Neutrophil (primary cell): ENCODE results near the gene HLA-DQB2.

Experiments used
- H3K27ac ChIP-seq: fragments of 200-600 bp; sonication (generic); 2 replicates; pipeline ENCODE4 v1.5.1; 2016; ENCODE audit warnings: mild to moderate bottlenecking, moderate library complexity
- H3K27me3 ChIP-seq: fragments of 200-600 bp; sonication (generic); 2 replicates; pipeline ENCODE4 v1.6.0; 2016; ENCODE audit warnings: mild to moderate bottlenecking
- H3K36me3 ChIP-seq: fragments of 200-600 bp; sonication (generic); 2 replicates; pipeline ENCODE4 v1.5.1; 2017
- H3K4me1 ChIP-seq, 2 experiments: fragments of 200-600 bp in 1 of 2; sonication (generic) in 1 of 2; 1 replicate in 1 of 2; 2 replicates in 1 of 2; pipeline versions ENCODE4 v1.5.1 to v1.6.1; 2013 to 2016; ENCODE audit warnings: low read depth in 1 of 2, low read length in 1 of 2, mild to moderate bottlenecking in 1 of 2, moderate library complexity in 1 of 2; ENCODE audit not compliant: control insufficient read depth in 1 of 2, insufficient read depth in 1 of 2
- H3K4me3 ChIP-seq, 2 experiments: fragments of 200-600 bp in 1 of 2; sonication (generic) in 1 of 2; 1 replicate in 1 of 2; 2 replicates in 1 of 2; pipeline ENCODE4 v1.5.1; 2013 to 2016; ENCODE audit warnings: low read depth in 1 of 2, low read length in 1 of 2, mild to moderate bottlenecking in 1 of 2, moderate library complexity in 1 of 2
- H3K9me3 ChIP-seq: fragments of 200-600 bp; sonication (generic); 2 replicates; pipeline ENCODE4 v1.5.1; 2016
- CTCF ChIP-seq: fragments of 200-600 bp; sonication (generic); IDR thresholded peaks from 2 replicates; pipeline ENCODE4 v1.5.1; 2016; ENCODE audit warnings: antibody characterized with exemption

The HLA-DQB2 gene

GRCh38 chr6:32744776-32745175 is 18.6 kb downstream of the HLA-DQB2 start:
- Histone ChIP-seq H3K4me3 (no peak overlapping the region), H3K36me3 (no peaks in the 10 kb centered on the region), H3K27me3 (peaks cover 3% of the 10 kb centered on the region), H3K9me3 (no peaks in the 10 kb centered on the region), H3K4me1 (no peaks in the 10 kb centered on the region), H3K27ac (no peak overlapping the region)
- no peak for TF ChIP-seq CTCF

DNA sequence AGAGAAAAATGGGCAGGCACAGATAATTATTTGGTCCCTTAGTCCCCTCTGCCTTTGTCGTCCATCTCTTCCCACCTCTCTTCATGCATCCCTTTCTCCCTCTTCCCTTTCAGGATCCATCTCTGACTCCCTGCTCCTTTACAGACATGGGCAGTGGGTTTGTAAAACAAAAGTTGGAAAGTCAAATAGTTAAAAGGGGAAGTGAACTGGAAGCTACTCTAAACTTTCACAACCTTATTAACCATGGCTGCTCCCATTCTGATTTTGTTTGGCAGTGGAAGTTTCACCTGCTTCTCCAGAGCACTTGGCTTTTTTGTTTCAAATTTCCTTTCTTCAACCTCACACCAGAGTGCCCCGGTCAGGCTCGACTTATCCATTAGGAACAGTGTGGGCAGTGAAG is 21.0 kb downstream of the HLA-DQB2 start:
- H3K9me3 ChIP-seq, result no peaks in the 10 kb centered on the region
- H3K27ac ChIP-seq, result no peak overlapping the region
- TF ChIP-seq CTCF, result no peak
- H3K4me3 ChIP-seq, result no peak overlapping the region
- no peaks in the 10 kb centered on the region for H3K36me3 ChIP-seq
- no peaks in the 10 kb centered on the region for H3K4me1 ChIP-seq
- H3K27me3 ChIP-seq, result peaks cover 10% of the 10 kb centered on the region

DNA sequence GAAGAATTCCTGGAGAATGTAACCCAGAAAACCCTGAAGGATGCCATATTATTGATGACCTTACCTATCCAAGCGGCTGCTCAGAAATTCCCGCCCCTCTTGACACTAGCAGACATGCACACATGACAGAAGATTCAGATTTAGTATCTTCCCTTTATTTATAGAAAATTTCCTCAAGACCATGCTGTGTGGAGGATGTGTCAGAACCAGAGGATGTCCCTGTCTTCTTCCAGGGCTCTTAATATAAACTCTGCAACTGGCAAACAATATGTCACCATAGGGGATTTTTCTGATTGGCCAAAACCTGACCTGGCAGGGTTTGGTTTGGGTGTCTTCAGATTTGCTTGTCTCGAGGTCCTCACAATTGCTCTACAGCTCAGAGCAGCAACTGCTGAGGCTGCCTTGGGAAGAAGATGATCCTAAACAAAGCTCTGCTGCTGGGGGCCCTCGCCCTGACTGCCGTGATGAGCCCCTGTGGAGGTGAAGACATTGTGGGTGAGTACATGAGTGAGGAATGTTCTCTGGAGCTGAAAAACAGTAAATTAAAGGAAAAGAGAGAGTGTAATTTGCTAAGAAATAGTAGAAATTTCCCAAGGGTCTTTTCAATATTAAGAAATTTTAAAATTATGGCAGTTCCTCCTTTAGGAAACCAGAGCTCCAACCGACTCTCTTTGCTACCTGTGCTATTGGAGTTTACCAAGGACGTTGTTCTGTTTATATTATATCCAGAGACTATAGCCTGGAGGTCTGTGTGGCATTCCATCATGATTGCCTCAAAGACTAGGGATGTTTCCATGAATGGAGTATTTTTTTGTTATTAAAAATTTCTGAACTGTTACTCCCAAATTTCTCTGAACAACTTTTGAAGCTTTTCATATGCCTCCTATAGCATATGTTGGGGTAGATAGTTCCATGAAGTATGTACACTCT is 22.0 kb downstream of the HLA-DQB2 start, which contains the start of gene HLA-DQA2:
Gene HLA-DQA2 (plus strand): TSS at position 361 of the 930 bp plus-strand sequence. CDS start 53 bp downstream, at position 414.
- H3K27ac ChIP-seq, result no peak within 1 kb of the TSS
- H3K27me3 ChIP-seq, result peaks cover 11% of the 10 kb centered on the region

DNA sequence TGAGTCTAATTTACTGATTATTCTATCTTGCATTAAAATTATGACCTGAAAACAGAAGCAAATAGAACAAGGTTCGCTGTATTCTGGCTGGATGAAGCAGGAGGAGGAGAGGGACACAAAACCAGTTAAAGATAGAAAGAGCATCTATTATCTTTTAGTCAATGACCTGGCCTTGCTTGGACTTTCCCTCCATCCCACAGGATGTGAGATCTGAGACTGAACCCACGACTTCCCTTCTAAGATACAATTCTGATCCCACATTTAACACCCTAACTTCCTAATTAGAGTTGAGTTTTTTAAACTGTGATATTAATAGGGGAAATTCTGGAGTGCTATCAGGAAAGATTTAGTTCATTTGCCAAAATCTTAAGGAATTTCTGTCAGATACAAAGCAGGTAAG is 25.2 kb downstream of the HLA-DQB2 start:
- TF ChIP-seq CTCF, result no peak
- Histone ChIP-seq H3K27me3 (peaks cover 13% of the 10 kb centered on the region), H3K9me3 (no peaks in the 10 kb centered on the region), H3K4me1 (no peaks in the 10 kb centered on the region), H3K27ac (no peak overlapping the region), H3K36me3 (no peaks in the 10 kb centered on the region), H3K4me3 (no peak overlapping the region)

More for the DNA sequence above, 22.0 kb downstream of the HLA-DQB2 start, which contains the start of gene HLA-DQA2:
- H3K4me1 ChIP-seq, result no peaks in the 10 kb centered on the region
- no peak for TF ChIP-seq CTCF
- H3K4me3 ChIP-seq, result no peak within 1 kb of the TSS
- no peaks in the 10 kb centered on the region for H3K9me3 ChIP-seq
- H3K36me3 ChIP-seq, result no peaks in the 10 kb centered on the region

DNA sequence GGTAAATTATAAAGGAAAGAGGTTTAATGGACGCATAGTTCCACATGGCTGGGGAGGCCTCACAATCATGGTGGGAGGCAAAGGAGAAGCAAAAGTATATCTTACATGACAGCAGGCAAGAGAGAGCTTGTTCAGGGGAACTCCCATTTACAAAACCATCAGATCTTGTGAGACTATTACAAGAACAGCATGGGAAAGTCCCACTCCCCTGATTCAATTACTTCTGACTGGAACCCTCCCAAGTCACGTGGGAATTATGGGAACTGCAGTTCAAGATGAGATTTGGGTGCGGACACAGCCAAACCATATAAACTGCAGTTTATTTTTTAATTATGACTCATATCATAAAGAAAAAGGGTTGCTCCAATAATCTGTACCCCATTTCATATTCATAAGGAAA is 44.5 kb downstream of the HLA-DQB2 start:
- Histone ChIP-seq H3K27ac (no peak overlapping the region), H3K9me3 (no peaks in the 10 kb centered on the region), H3K36me3 (no peaks in the 10 kb centered on the region), H3K4me1 (no peaks in the 10 kb centered on the region), H3K4me3 (no peak overlapping the region), H3K27me3 (peaks cover 41% of the 10 kb centered on the region)
- TF ChIP-seq CTCF, result no peak
